BLaER1 treated with 17β-estradiol and CSF1 and Interleukin-3, amounts not matched to agents 10 nM and 100 nM (cell line): ENCODE measurements around the gene MFAP2.

Experiments used
- H3K27ac ChIP-seq, 11 experiments: shearing (Covaris generic); formaldehyde crosslinking; 2 replicates each; pipeline ENCODE4 v1.8.1; 2022
- H3K27me3 ChIP-seq, 11 experiments: shearing (Covaris generic); formaldehyde crosslinking; 2 replicates each; pipeline ENCODE4 v1.8.1; 2022
- H3K36me3 ChIP-seq, 11 experiments: shearing (Covaris generic); formaldehyde crosslinking; 2 replicates each; pipeline ENCODE4 v1.8.1; 2022
- H3K4me1 ChIP-seq, 10 experiments: shearing (Covaris generic); formaldehyde crosslinking; 2 replicates each; pipeline ENCODE4 v1.8.1; 2022
- H3K4me2 ChIP-seq, 11 experiments: shearing (Covaris generic); formaldehyde crosslinking; 2 replicates each; pipeline ENCODE4 v1.8.1; 2022
- H3K4me3 ChIP-seq, 10 experiments: shearing (Covaris generic); formaldehyde crosslinking; 2 replicates each; pipeline ENCODE4 v1.8.1; 2022
- H3K9ac ChIP-seq, 11 experiments: shearing (Covaris generic); formaldehyde crosslinking; 2 replicates each; pipeline ENCODE4 v1.8.1; 2022
- H3K9me3 ChIP-seq, 11 experiments: shearing (Covaris generic); formaldehyde crosslinking; replicated peaks in 1 of 11; 2 replicates each; pipeline ENCODE4 v1.8.1; 2022
- H4K20me1 ChIP-seq, 11 experiments: shearing (Covaris generic); formaldehyde crosslinking; 2 replicates each; pipeline ENCODE4 v1.8.1; 2022
- Cebpa-rat ChIP-seq, 11 experiments: shearing (Covaris generic); IDR thresholded peaks; 2 replicates each; pipeline ENCODE4 v1.8.1; 2022

Gene MFAP2

GRCh38 chr1:16975211-16975610, 5.2 kb downstream of the MFAP2 start:
- H3K4me2 ChIP-seq = no peak overlapping the region
- H4K20me1 ChIP-seq = peaks cover 0 to 62% (median 10%) of the 10 kb centered on the region in 11 experiments; a peak in 5 of 22 replicates
- H3K4me1 ChIP-seq = peaks cover 14 to 34% (median 23%) of the 10 kb centered on the region in 10 experiments
- TF ChIP-seq Cebpa-rat (IDR thresholded peaks at IDR 0.05) = no peak
- H3K4me3 ChIP-seq = no peak overlapping the region
- peaks cover under 1 to 19% (median 1%) of the 10 kb centered on the region in 11 experiments; a peak in 18 of 22 replicates for H3K27me3 ChIP-seq
- no peaks in the 10 kb centered on the region for H3K9me3 ChIP-seq
- no peak overlapping the region for H3K27ac ChIP-seq
- H3K36me3 ChIP-seq = no peaks in the 10 kb centered on the region
- no peak overlapping the region for H3K9ac ChIP-seq

- H3K9ac ChIP-seq = no peak overlapping the region
- no peak overlapping the region for H3K4me2 ChIP-seq
- H3K36me3 ChIP-seq = peaks cover 0 to 4% (median 0%) of the 10 kb centered on the region in 11 experiments; a peak in 8 of 22 replicates
- peaks cover 0 to 22% (median 5%) of the 10 kb centered on the region in 10 experiments; a peak in 14 of 20 replicates for H3K4me1 ChIP-seq
- H3K9me3 ChIP-seq = no peaks in the 10 kb centered on the region
- no peak for TF ChIP-seq Cebpa-rat (IDR thresholded peaks at IDR 0.05)
- no peak overlapping the region for H3K27ac ChIP-seq
- peaks cover 0 to 65% (median 4%) of the 10 kb centered on the region in 11 experiments; a peak in 6 of 22 replicates for H4K20me1 ChIP-seq
- no peaks in the 10 kb centered on the region; a peak in 1 of 22 replicates for H3K27me3 ChIP-seq
- H3K4me3 ChIP-seq = no peak overlapping the region
These were observed 7.2 kb downstream of the MFAP2 start for GRCh38 chr1:16973215-16973614.

- Histone ChIP-seq H4K20me1 (peaks cover 0 to 61% (median 0%) of the 10 kb centered on the region in 11 experiments; a peak in 5 of 22 replicates), H3K9me3 (no peaks in the 10 kb centered on the region), H3K9ac (no peak overlapping the region), H3K4me3 (no peak overlapping the region), H3K27ac (no peak overlapping the region), H3K4me1 (peaks cover 0 to 14% (median 0%) of the 10 kb centered on the region in 10 experiments; a peak in 3 of 20 replicates), H3K36me3 (peaks cover 0 to 9% (median 0%) of the 10 kb centered on the region in 11 experiments; a peak in 8 of 22 replicates), H3K4me2 (no peak overlapping the region), H3K27me3 (no peaks in the 10 kb centered on the region)
- no peak for TF ChIP-seq Cebpa-rat (IDR thresholded peaks at IDR 0.05)
These were observed 8.1 kb downstream of the MFAP2 start for GRCh38 chr1:16972189-16972895.

- H3K27ac ChIP-seq = no peak overlapping the region
- H3K9me3 ChIP-seq = no peaks in the 10 kb centered on the region
- H3K4me1 ChIP-seq = peaks cover 0 to 13% (median 0%) of the 10 kb centered on the region in 10 experiments; a peak in 3 of 20 replicates
- no peak overlapping the region for H3K4me3 ChIP-seq
- no peaks in the 10 kb centered on the region for H3K27me3 ChIP-seq
- no peak overlapping the region for H3K4me2 ChIP-seq
- peaks cover 0 to 11% (median 0%) of the 10 kb centered on the region in 11 experiments; a peak in 8 of 22 replicates for H3K36me3 ChIP-seq
- peaks cover 0 to 59% (median 0%) of the 10 kb centered on the region in 11 experiments; a peak in 4 of 22 replicates for H4K20me1 ChIP-seq
- no peak for TF ChIP-seq Cebpa-rat (IDR thresholded peaks at IDR 0.05)
- no peak overlapping the region for H3K9ac ChIP-seq
These were observed 8.9 kb downstream of the MFAP2 start for GRCh38 chr1:16971341-16972188.

- H3K4me1 ChIP-seq = peaks cover 0 to 13% (median 0%) of the 10 kb centered on the region in 10 experiments; a peak in 3 of 20 replicates
- no peaks in the 10 kb centered on the region for H3K9me3 ChIP-seq
- no peak for TF ChIP-seq Cebpa-rat (IDR thresholded peaks at IDR 0.05)
- H3K9ac ChIP-seq = 0 out of 22 replicates have a peak overlapping the region, but pooled peaks of 1 of the 11 experiments have one; percentile 7
- H3K36me3 ChIP-seq = peaks cover 0 to 22% (median 9%) of the 10 kb centered on the region in 11 experiments; a peak in 11 of 22 replicates
- no peaks in the 10 kb centered on the region for H3K27me3 ChIP-seq
- no peak overlapping the region for H3K4me3 ChIP-seq
- H3K4me2 ChIP-seq = peak overlapping the region in 1 of 11 experiments; percentile 20; a peak in 1 of 22 replicates
- H4K20me1 ChIP-seq = peaks cover 0 to 46% (median 0%) of the 10 kb centered on the region in 11 experiments; a peak in 4 of 22 replicates
- no peak overlapping the region for H3K27ac ChIP-seq
These were observed 10.1 kb downstream of the MFAP2 start for GRCh38 chr1:16970132-16970910.

- no peak for TF ChIP-seq Cebpa-rat (IDR thresholded peaks at IDR 0.05)
These were observed 10.8 kb downstream of the MFAP2 start for GRCh38 chr1:16969651-16970050.

GRCh38 chr1:16969057-16969611, 11.3 kb downstream of the MFAP2 start:
- no peaks in the 10 kb centered on the region for H3K27me3 ChIP-seq
- no peak overlapping the region for H3K4me3 ChIP-seq
- H3K4me1 ChIP-seq = peaks cover 0 to 13% (median 0%) of the 10 kb centered on the region in 10 experiments; a peak in 3 of 20 replicates
- H4K20me1 ChIP-seq = peaks cover 0 to 42% (median 0%) of the 10 kb centered on the region in 11 experiments; a peak in 4 of 22 replicates
- no peak overlapping the region for H3K27ac ChIP-seq
- TF ChIP-seq Cebpa-rat (IDR thresholded peaks at IDR 0.05) = no peak
- peaks cover 0 to 25% (median 9%) of the 10 kb centered on the region in 11 experiments; a peak in 11 of 22 replicates for H3K36me3 ChIP-seq
- no peaks in the 10 kb centered on the region for H3K9me3 ChIP-seq
- H3K4me2 ChIP-seq = no peak overlapping the region
- no peak overlapping the region for H3K9ac ChIP-seq

More at GRCh38 chr1:16969651-16970050, 10.8 kb downstream of the MFAP2 start:
- Histone ChIP-seq H3K4me3 (no peak overlapping the region), H3K4me2 (peak overlapping the region in 1 of 11 experiments; percentile 20; a peak in 1 of 22 replicates), H4K20me1 (peaks cover 0 to 42% (median 0%) of the 10 kb centered on the region in 11 experiments; a peak in 4 of 22 replicates), H3K9me3 (no peaks in the 10 kb centered on the region), H3K36me3 (peaks cover 0 to 25% (median 9%) of the 10 kb centered on the region in 11 experiments; a peak in 11 of 22 replicates), H3K4me1 (peaks cover 0 to 13% (median 0%) of the 10 kb centered on the region in 10 experiments; a peak in 3 of 20 replicates), H3K9ac (no peak overlapping the region), H3K27me3 (no peaks in the 10 kb centered on the region), H3K27ac (no peak overlapping the region)

- Histone ChIP-seq H3K4me1 (peaks cover 0 to 13% (median 0%) of the 10 kb centered on the region in 10 experiments; a peak in 3 of 20 replicates), H3K4me2 (no peak overlapping the region)
- no peak for TF ChIP-seq Cebpa-rat (IDR thresholded peaks at IDR 0.05)
These were observed 12.0 kb downstream of the MFAP2 start for GRCh38 chr1:16968372-16968771.

More at GRCh38 chr1:16968372-16968771, 12.0 kb downstream of the MFAP2 start:
- peaks cover 0 to 25% (median 9%) of the 10 kb centered on the region in 11 experiments; a peak in 11 of 22 replicates for H3K36me3 ChIP-seq
- H3K27ac ChIP-seq = no peak overlapping the region
- H4K20me1 ChIP-seq = peaks cover 0 to 42% (median 0%) of the 10 kb centered on the region in 11 experiments; a peak in 4 of 22 replicates
- H3K9ac ChIP-seq = no peak overlapping the region
- H3K9me3 ChIP-seq = no peaks in the 10 kb centered on the region
- H3K4me3 ChIP-seq = no peak overlapping the region
- H3K27me3 ChIP-seq = no peaks in the 10 kb centered on the region
